Loucy (cell line): Measurements from ENCODE around the gene KSR1.

ENCODE experiments used
- CTCF ChIP-seq: fragments of 200-600 bp; sonication (generic); conservative IDR thresholded peaks from 2 replicates; pipeline ENCODE4 v1.5.1; 2014; ENCODE audit warnings: mild to moderate bottlenecking, antibody characterized with exemption, low read length
- EZH2phosphoT487 ChIP-seq: fragments of 200-600 bp; IDR thresholded peaks from 2 replicates; pipeline ENCODE4 v1.6.1; 2018; ENCODE audit warnings: antibody characterized with exemption, mild to moderate bottlenecking, moderate library complexity, borderline replicate concordance

GRCh38 chr17:27601069-27601974, 145.1 kb downstream of the KSR1 start:
- TF ChIP-seq CTCF (peak; percentile 94), EZH2phosphoT487 (no peak)
